ENCODE results near the gene BST2.

BST2 gene

DNA sequence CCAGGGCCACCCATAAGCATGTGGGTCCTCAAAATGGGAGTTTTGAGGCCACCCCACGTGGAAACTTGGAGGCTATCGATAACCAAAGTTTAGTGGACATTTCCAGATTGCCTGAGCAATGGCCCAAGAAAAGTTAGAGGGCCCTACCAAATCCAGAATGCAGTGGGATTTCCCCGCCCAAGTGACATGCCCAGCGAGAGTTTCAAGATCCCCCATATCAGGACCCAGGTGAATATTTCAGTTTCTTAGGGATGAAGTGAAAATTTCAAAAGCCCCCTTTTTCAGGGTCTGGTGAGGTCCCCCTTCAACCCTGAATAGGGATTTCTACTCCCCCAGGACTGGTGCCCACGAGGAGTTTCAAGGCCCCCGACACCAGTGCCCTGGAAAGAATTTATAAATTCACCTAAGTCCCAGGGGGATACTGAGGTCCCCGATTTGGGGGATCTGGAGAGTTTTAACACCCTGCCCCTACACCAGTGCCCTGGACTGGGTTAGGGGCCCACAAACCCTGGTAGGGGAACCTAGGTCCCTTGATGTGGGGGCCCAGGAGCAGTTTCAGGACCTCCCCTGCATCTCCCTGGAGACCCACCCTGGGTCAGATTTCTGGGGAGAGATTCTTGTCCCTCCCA is 695 bp downstream of the BST2 start:
- H3K36me3 ChIP-seq (ENCODE audit: control insufficient read depth in 2 of 2, insufficient read depth in 2 of 2, low read length in 2 of 2), result no peaks in the 10 kb centered on the region
- peak overlapping the region; percentile 80 to 93 for H3K27ac ChIP-seq (ENCODE audit: low read depth in 2 of 2, low read length in 2 of 2)
- peak overlapping the region; percentile 52 to 58 for H3K9ac ChIP-seq (ENCODE audit: low read depth in 1 of 2, low read length in 2 of 2)
- H3K4me3 ChIP-seq (ENCODE audit: low read length in 2 of 2), result peak overlapping the region; percentile 60 to 81
- peaks cover 4 to 6% of the 10 kb centered on the region in 2 donors for H3K4me1 ChIP-seq (ENCODE audit: control insufficient read depth in 2 of 2, insufficient read depth in 2 of 2, low read length in 2 of 2)
- no peaks in the 10 kb centered on the region for H3K27me3 ChIP-seq (ENCODE audit: control insufficient read depth in 2 of 2, insufficient read depth in 2 of 2, low read length in 2 of 2)
- H3K9me3 ChIP-seq (ENCODE audit: control insufficient read depth in 2 of 2, low read length in 2 of 2), result no peaks in the 10 kb centered on the region

DNA sequence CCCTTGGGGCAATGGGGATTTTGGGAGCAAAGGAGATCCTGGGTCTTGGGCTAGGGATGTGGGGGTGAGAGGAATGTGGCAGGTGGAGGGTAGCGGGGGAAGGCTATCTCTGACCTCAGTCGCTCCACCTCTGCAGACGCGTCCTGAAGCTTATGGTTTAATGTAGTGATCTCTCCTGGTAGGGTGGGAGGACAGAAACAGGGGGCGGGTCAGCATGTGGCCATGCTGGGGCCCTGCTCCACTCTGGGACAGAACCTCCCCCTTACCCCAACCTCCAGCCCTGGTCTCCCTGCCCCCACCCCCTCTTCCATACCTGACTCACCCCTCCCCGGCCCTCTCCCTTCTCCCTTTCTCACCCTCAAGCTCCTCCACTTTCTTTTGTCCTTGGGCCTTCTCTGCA is 1.4 kb downstream of the BST2 start:
- no peak overlapping the region for H3K9ac ChIP-seq (ENCODE audit: low read depth in 1 of 2, low read length in 2 of 2)
- H3K4me3 ChIP-seq (ENCODE audit: low read length in 2 of 2), result peak overlapping the region; percentile 14 to 81
- no peaks in the 10 kb centered on the region for H3K27me3 ChIP-seq (ENCODE audit: control insufficient read depth in 2 of 2, insufficient read depth in 2 of 2, low read length in 2 of 2)
- peak overlapping the region in 1 of 2 donors; percentile 52 for H3K27ac ChIP-seq (ENCODE audit: low read depth in 2 of 2, low read length in 2 of 2)
- H3K36me3 ChIP-seq (ENCODE audit: control insufficient read depth in 2 of 2, insufficient read depth in 2 of 2, low read length in 2 of 2), result no peaks in the 10 kb centered on the region
- peaks cover 4 to 6% of the 10 kb centered on the region in 2 donors for H3K4me1 ChIP-seq (ENCODE audit: control insufficient read depth in 2 of 2, insufficient read depth in 2 of 2, low read length in 2 of 2)
- H3K9me3 ChIP-seq (ENCODE audit: control insufficient read depth in 2 of 2, low read length in 2 of 2), result no peaks in the 10 kb centered on the region

DNA sequence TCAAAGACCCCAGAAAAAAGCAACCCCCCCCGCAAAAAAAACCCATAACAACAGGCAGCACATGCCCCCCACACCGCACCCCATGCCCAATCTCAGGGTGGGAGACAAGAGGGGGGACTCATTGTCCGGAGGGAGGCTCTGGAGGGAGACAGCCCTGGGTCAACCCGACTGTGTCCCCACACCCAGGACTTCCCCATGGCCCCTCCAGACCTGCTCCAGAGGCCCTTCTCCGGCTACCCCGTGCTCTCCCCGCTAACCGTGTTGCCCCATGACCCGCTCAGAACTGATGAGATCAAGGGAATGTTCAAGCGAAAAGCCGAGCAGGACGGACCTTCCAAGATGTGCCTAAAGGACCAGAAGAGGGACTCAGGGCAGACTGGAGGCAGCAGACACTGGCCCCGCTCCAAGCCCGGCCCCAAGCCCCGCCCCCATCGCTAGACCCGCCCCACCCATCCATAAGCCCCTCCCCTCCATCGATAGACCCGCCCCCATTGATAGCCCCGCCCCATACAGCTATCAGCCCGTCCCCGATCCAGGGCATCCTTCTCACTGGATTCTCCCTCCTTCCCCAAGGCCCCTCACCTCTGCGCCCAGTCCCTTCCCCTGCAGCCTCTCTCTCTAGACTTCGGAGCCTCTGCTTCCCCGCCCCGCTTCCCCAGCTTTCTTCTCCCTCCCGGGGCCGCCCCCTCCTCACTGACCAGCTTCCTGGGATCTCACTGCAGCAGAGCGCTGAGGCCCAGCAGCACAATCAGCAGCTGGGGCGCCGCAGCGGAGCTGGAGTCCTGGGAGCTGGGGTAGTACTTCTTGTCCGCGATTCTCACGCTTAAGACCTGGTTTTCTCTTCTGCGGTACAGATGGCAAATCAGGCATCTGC is 2.2 kb downstream of the BST2 start:
- no peaks in the 10 kb centered on the region for H3K9me3 ChIP-seq (ENCODE audit: control insufficient read depth in 2 of 2, low read length in 2 of 2)
- no peak overlapping the region for H3K9ac ChIP-seq (ENCODE audit: low read depth in 1 of 2, low read length in 2 of 2)
- no peak overlapping the region for H3K4me3 ChIP-seq (ENCODE audit: low read length in 2 of 2)
- H3K27me3 ChIP-seq (ENCODE audit: control insufficient read depth in 2 of 2, insufficient read depth in 2 of 2, low read length in 2 of 2), result no peaks in the 10 kb centered on the region
- H3K4me1 ChIP-seq (ENCODE audit: control insufficient read depth in 2 of 2, insufficient read depth in 2 of 2, low read length in 2 of 2), result peaks cover 4 to 6% of the 10 kb centered on the region in 2 donors
- no peak overlapping the region for H3K27ac ChIP-seq (ENCODE audit: low read depth in 2 of 2, low read length in 2 of 2)
- no peaks in the 10 kb centered on the region for H3K36me3 ChIP-seq (ENCODE audit: control insufficient read depth in 2 of 2, insufficient read depth in 2 of 2, low read length in 2 of 2)

DNA sequence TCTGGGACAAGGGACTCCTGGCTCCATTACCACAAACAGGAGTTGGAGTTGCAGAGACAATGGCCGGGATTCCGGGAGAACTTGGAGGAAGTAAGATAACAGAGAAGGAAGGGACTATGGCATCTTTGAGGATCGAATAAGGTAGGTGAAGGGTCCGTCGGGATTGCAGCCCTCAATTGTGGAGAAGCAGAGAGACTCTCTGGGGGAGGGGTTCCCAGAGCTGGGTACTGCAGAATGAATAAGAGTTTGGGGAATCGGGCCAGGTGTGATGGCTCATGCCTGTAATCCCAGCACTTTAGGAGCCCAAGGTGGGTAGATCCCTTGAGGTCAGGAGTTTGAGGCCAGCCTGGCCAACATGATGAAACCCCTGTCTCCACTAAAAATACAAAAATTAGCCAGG is 3.8 kb downstream of the BST2 start:
- Histone ChIP-seq H3K36me3 (ENCODE audit: control insufficient read depth in 2 of 2, insufficient read depth in 2 of 2, low read length in 2 of 2) (no peaks in the 10 kb centered on the region), H3K4me1 (ENCODE audit: control insufficient read depth in 2 of 2, insufficient read depth in 2 of 2, low read length in 2 of 2) (peaks cover 4 to 6% of the 10 kb centered on the region in 2 donors), H3K27ac (ENCODE audit: low read depth in 2 of 2, low read length in 2 of 2) (no peak overlapping the region), H3K9ac (ENCODE audit: low read depth in 1 of 2, low read length in 2 of 2) (no peak overlapping the region), H3K4me3 (ENCODE audit: low read length in 2 of 2) (no peak overlapping the region), H3K9me3 (ENCODE audit: control insufficient read depth in 2 of 2, low read length in 2 of 2) (no peaks in the 10 kb centered on the region), H3K27me3 (ENCODE audit: control insufficient read depth in 2 of 2, insufficient read depth in 2 of 2, low read length in 2 of 2) (no peaks in the 10 kb centered on the region)

DNA sequence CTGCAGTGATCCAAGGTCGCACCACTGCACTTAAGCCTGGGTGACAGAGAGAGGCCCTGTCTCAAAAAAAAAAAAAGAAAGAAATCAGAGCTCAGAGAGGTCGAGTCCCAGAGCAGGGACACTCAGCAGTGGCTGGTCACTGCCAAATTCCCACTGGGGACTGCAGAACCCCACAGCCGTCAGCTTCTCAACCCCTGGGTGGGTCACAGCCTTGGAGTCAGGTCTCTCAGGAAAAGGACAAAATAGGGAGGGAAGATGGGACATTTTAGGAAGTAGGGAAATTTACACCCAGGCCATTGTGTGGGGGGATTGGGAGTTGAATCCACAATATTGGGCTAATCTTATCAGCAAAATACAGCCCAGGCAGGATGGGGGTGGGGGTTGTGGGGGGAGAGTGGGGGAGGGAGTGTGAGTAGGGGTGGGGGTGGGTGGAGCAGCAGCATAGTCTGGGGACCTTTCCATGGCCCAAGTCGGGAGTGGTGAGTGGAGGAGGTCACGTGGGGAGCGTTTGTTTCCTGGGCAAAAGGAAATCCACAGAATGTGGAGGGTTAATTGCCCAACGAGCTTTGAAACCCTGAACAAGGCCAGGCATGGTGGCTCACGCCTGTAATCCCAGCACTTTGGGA is 6.4 kb downstream of the BST2 start:
- Histone ChIP-seq H3K4me1 (ENCODE audit: control insufficient read depth in 2 of 2, insufficient read depth in 2 of 2, low read length in 2 of 2) (no peaks in the 10 kb centered on the region), H3K4me3 (ENCODE audit: low read length in 2 of 2) (no peak overlapping the region), H3K36me3 (ENCODE audit: control insufficient read depth in 2 of 2, insufficient read depth in 2 of 2, low read length in 2 of 2) (no peaks in the 10 kb centered on the region), H3K9me3 (ENCODE audit: control insufficient read depth in 2 of 2, low read length in 2 of 2) (no peaks in the 10 kb centered on the region), H3K9ac (ENCODE audit: low read depth in 1 of 2, low read length in 2 of 2) (no peak overlapping the region), H3K27ac (ENCODE audit: low read depth in 2 of 2, low read length in 2 of 2) (no peak overlapping the region), H3K27me3 (ENCODE audit: control insufficient read depth in 2 of 2, insufficient read depth in 2 of 2, low read length in 2 of 2) (peaks cover 2 to 3% of the 10 kb centered on the region in 2 donors)

DNA sequence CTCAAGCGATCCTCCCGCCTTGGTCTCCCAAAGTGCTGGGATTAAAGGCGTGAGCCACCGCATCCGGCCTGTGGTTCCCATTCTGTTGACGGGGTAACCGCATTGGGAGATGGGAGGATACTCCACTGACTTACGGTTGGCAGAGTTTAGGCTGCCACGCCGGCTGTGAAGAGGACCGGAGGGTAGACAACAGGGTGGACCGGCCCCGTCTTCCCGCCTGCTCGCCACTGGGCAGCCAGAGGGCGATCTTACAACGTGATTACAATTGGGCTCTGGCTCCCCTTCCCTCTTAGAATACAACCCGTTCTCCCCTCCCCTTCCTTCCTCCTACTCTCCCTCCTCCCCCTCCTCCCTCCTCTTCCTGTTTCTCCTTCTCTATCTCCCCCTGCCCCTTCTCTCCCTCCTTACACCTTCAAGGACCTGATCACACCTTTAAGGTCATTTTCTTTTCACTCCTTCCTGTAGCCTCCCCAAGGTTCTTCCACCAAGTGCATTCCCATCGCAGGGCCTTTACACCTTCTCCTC is 10.5 kb downstream of the BST2 start:
- Histone ChIP-seq H3K27me3 (ENCODE audit: control insufficient read depth in 2 of 2, insufficient read depth in 2 of 2, low read length in 2 of 2) (peaks cover 7 to 9% of the 10 kb centered on the region in 2 donors), H3K4me1 (ENCODE audit: control insufficient read depth in 2 of 2, insufficient read depth in 2 of 2, low read length in 2 of 2) (peaks cover 11 to 13% of the 10 kb centered on the region in 2 donors), H3K9ac (ENCODE audit: low read depth in 1 of 2, low read length in 2 of 2) (no peak overlapping the region), H3K36me3 (ENCODE audit: control insufficient read depth in 2 of 2, insufficient read depth in 2 of 2, low read length in 2 of 2) (no peaks in the 10 kb centered on the region), H3K27ac (ENCODE audit: low read depth in 2 of 2, low read length in 2 of 2) (no peak overlapping the region), H3K9me3 (ENCODE audit: control insufficient read depth in 2 of 2, low read length in 2 of 2) (no peaks in the 10 kb centered on the region), H3K4me3 (ENCODE audit: low read length in 2 of 2) (no peak overlapping the region)

DNA sequence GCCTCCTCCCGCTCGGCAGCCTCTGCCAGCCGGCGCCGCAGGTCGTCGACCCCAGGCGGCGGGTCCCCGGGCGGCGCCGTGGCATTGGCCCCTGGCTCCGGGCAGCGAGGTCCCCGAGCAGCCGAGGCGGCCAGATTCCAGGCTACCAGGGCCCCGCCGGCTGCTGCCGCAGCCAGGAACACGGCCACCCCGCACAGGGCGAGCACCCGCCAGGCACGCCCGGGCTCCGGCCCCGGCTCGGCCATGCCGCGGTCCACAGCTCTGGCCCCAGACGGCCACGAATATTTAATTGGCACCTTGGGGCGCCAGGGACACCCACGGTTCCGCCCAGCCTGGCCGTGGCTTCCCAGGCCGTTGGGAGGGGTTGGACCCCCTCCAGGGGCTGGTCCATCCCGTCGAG is 11.5 kb downstream of the BST2 start, which contains the start of gene CCDC194:
Gene CCDC194 (minus strand): TSS at position 283 of the 400 bp plus-strand sequence. CDS start 38 bp downstream, at position 245.
- H3K27ac ChIP-seq (ENCODE audit: low read depth in 2 of 2, low read length in 2 of 2), result no peak within 1 kb of the TSS
- no peak within 1 kb of the TSS for H3K9ac ChIP-seq (ENCODE audit: low read depth in 1 of 2, low read length in 2 of 2)
- peaks cover 11 to 13% of the 10 kb centered on the region in 2 donors for H3K4me1 ChIP-seq (ENCODE audit: control insufficient read depth in 2 of 2, insufficient read depth in 2 of 2, low read length in 2 of 2)
- H3K9me3 ChIP-seq (ENCODE audit: control insufficient read depth in 2 of 2, low read length in 2 of 2), result no peaks in the 10 kb centered on the region
- peaks cover 7 to 9% of the 10 kb centered on the region in 2 donors for H3K27me3 ChIP-seq (ENCODE audit: control insufficient read depth in 2 of 2, insufficient read depth in 2 of 2, low read length in 2 of 2)
- H3K36me3 ChIP-seq (ENCODE audit: control insufficient read depth in 2 of 2, insufficient read depth in 2 of 2, low read length in 2 of 2), result no peaks in the 10 kb centered on the region
- H3K4me3 ChIP-seq (ENCODE audit: low read length in 2 of 2), result no peak within 1 kb of the TSS

DNA sequence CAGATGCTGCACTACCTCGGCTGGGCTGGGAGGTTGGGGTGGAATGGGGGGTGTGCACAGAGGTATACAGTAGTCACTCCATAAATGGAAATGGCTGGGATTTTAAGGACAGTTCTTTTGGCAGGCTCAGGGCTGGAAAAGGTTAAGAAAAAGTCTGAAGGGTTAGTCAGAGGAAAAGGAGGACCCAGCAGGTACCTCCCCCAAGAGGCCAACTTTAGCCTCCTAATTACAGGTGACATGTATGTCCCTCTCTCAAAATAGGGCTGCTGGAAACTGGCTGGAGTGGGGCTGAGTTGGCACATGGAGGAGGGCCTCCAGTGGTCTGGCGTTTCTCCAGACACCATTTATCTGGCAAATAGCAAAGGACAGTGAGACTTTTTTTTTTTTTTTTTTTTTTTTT is 12.4 kb downstream of the BST2 start:
- no peak overlapping the region for H3K27ac ChIP-seq (ENCODE audit: low read depth in 2 of 2, low read length in 2 of 2)
- no peaks in the 10 kb centered on the region for H3K9me3 ChIP-seq (ENCODE audit: control insufficient read depth in 2 of 2, low read length in 2 of 2)
- no peaks in the 10 kb centered on the region for H3K36me3 ChIP-seq (ENCODE audit: control insufficient read depth in 2 of 2, insufficient read depth in 2 of 2, low read length in 2 of 2)
- H3K9ac ChIP-seq (ENCODE audit: low read depth in 1 of 2, low read length in 2 of 2), result no peak overlapping the region
- H3K27me3 ChIP-seq (ENCODE audit: control insufficient read depth in 2 of 2, insufficient read depth in 2 of 2, low read length in 2 of 2), result peaks cover 7 to 9% of the 10 kb centered on the region in 2 donors
- peaks cover 11 to 13% of the 10 kb centered on the region in 2 donors for H3K4me1 ChIP-seq (ENCODE audit: control insufficient read depth in 2 of 2, insufficient read depth in 2 of 2, low read length in 2 of 2)
- no peak overlapping the region for H3K4me3 ChIP-seq (ENCODE audit: low read length in 2 of 2)

DNA sequence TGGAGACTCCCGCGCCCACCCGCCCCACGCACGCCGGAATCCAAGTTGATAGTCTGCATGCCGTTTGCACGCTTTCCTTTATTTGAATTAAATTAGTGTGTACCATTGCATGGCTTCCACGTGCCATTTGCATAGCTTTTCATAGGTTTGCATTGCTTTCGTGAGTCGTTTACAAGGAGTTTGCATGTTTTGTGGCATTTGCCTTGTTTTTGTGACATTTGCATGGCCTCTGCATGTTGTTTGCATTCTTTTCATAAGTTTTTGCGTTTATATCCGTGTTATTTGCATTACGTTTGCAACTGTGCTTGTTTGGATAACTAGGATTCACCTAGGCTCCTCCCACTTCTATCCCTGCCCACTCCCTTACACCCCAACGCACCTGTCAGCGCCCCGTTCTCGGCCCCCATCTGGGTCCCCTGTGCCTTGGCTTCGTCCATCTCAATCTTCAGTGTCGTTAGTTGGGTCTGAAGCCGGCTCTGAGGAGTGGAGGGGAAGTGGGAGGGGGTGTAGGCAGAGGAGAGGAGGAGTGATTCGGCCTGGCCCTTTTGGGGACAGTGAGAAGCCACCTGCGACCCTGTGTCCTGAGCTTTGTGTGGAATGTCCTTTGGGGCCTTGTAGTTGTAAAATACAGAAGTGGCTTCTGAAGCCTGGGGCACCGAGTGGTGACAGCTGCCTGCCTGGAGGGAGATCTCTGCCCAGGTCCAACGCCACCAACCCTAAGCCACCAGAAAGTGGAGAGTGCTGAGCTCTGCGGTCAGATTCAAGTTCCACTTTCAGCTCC is 13.9 kb downstream of the BST2 start:
- Histone ChIP-seq H3K27me3 (ENCODE audit: control insufficient read depth in 2 of 2, insufficient read depth in 2 of 2, low read length in 2 of 2) (peaks cover 7 to 9% of the 10 kb centered on the region in 2 donors), H3K4me3 (ENCODE audit: low read length in 2 of 2) (peak overlapping the region; percentile 21 to 78), H3K4me1 (ENCODE audit: control insufficient read depth in 2 of 2, insufficient read depth in 2 of 2, low read length in 2 of 2) (peaks cover 11 to 13% of the 10 kb centered on the region in 2 donors), H3K9me3 (ENCODE audit: control insufficient read depth in 2 of 2, low read length in 2 of 2) (no peaks in the 10 kb centered on the region), H3K36me3 (ENCODE audit: control insufficient read depth in 2 of 2, insufficient read depth in 2 of 2, low read length in 2 of 2) (no peaks in the 10 kb centered on the region), H3K27ac (ENCODE audit: low read depth in 2 of 2, low read length in 2 of 2) (peak overlapping the region in 1 of 2 donors; percentile 43), H3K9ac (ENCODE audit: low read depth in 1 of 2, low read length in 2 of 2) (peak overlapping the region in 1 of 2 donors; percentile 49)
